A549 (cell line): ENCODE measurements around the gene FAM162A.

Experiments
- CHD4 ChIP-seq: fragments of 200-600 bp; sonication (generic); IDR thresholded peaks from 2 replicates; pipeline ENCODE4 v1.6.1; 2016; ENCODE audit warnings: antibody characterized with exemption, mild to moderate bottlenecking, borderline replicate concordance
- EP300 ChIP-seq, 2 experiments: fragments of >200 bp; sonication (Bioruptor Twin); formaldehyde crosslinking; IDR thresholded peaks; 2 replicates in 1 of 2; 3 replicates in 1 of 2; pipeline ENCODE4 v1.6.1; 2016 to 2017

GRCh38 chr3:122421101-122421500, 37.1 kb downstream of the FAM162A start:
- TF ChIP-seq CHD4, result no peak
- no peak for TF ChIP-seq EP300 (IDR thresholded peaks at IDR 0.05)
